ENCODE results near the gene RIBC2. TPM values are rescaled to one million over a fixed set of nuclear protein-coding genes. Genes with fewer than 3 reads are reported as not detected.

Gene RIBC2
- total RNA-seq, 1 experiment from 2014 or later, result not detected

GRCh38 chr22:45418770-45419138 is 5.3 kb downstream of the RIBC2 start:
- no peaks in the 10 kb centered on the region for H3K9me3 ChIP-seq (replicated peaks)
- no peaks in the 10 kb centered on the region for H3K36me3 ChIP-seq
- H3K4me1 ChIP-seq, result no peaks in the 10 kb centered on the region
- no peak overlapping the region for H3K27ac ChIP-seq
- no peaks in the 10 kb centered on the region for H3K27me3 ChIP-seq
- DNase-seq, result no peak
- H3K4me3 ChIP-seq, result no peak overlapping the region

GRCh38 chr22:45420011-45420410 is 6.5 kb downstream of the RIBC2 start:
- Histone ChIP-seq H3K4me1 (no peaks in the 10 kb centered on the region; the same call in 1 of the 2 replicates), H3K9me3 (replicated peaks) (no peaks in the 10 kb centered on the region), H3K27me3 (no peaks in the 10 kb centered on the region), H3K27ac (no peak overlapping the region), H3K36me3 (no peaks in the 10 kb centered on the region), H3K4me3 (no peak overlapping the region)
- DNase-seq, result no peak

- Histone ChIP-seq H3K4me1 (no peaks in the 10 kb centered on the region; the same call in 1 of the 2 replicates), H3K36me3 (no peaks in the 10 kb centered on the region), H3K27ac (no peak overlapping the region), H3K27me3 (no peaks in the 10 kb centered on the region), H3K4me3 (no peak overlapping the region), H3K9me3 (replicated peaks) (no peaks in the 10 kb centered on the region)
- no peak for DNase-seq
These were observed 7.0 kb downstream of the RIBC2 start for GRCh38 chr22:45420539-45420938.

GRCh38 chr22:45421349-45422055 is 8.0 kb downstream of the RIBC2 start:
- no peak for DNase-seq
- H3K4me3 ChIP-seq, result no peak overlapping the region
- no peak overlapping the region for H3K27ac ChIP-seq
- no peaks in the 10 kb centered on the region for H3K9me3 ChIP-seq (replicated peaks)
- H3K27me3 ChIP-seq, result no peaks in the 10 kb centered on the region
- no peaks in the 10 kb centered on the region for H3K36me3 ChIP-seq
- H3K4me1 ChIP-seq, result no peaks in the 10 kb centered on the region; the same call in 1 of the 2 replicates

GRCh38 chr22:45422237-45422983 is 8.9 kb downstream of the RIBC2 start:
- Histone ChIP-seq H3K27ac (no peak overlapping the region), H3K4me1 (no peaks in the 10 kb centered on the region; the same call in 1 of the 2 replicates), H3K9me3 (replicated peaks) (0 out of 2 replicates have a peak, but pooled peaks cover 2% of the 10 kb centered on the region), H3K27me3 (no peaks in the 10 kb centered on the region), H3K36me3 (no peaks in the 10 kb centered on the region), H3K4me3 (no peak overlapping the region)
- DNase-seq, result no peak

- Histone ChIP-seq H3K4me3 (no peak overlapping the region), H3K36me3 (no peaks in the 10 kb centered on the region), H3K9me3 (replicated peaks) (0 out of 2 replicates have a peak, but pooled peaks cover 2% of the 10 kb centered on the region), H3K27me3 (no peaks in the 10 kb centered on the region), H3K4me1 (no peaks in the 10 kb centered on the region; the same call in 1 of the 2 replicates), H3K27ac (no peak overlapping the region)
- no peak for DNase-seq
These were observed 10.0 kb downstream of the RIBC2 start for GRCh38 chr22:45423524-45423923.

- 0 out of 2 replicates have a peak, but pooled peaks cover 2% of the 10 kb centered on the region for H3K9me3 ChIP-seq (replicated peaks)
- H3K27me3 ChIP-seq, result no peaks in the 10 kb centered on the region
- DNase-seq, result peak; percentile 36 to 39
- H3K4me1 ChIP-seq, result no peaks in the 10 kb centered on the region; the same call in 1 of the 2 replicates
- no peaks in the 10 kb centered on the region for H3K36me3 ChIP-seq
- no peak overlapping the region for H3K4me3 ChIP-seq
- no peak overlapping the region for H3K27ac ChIP-seq
These were observed 10.8 kb downstream of the RIBC2 start for GRCh38 chr22:45424241-45424731.

GRCh38 chr22:45425101-45425500 is 11.6 kb downstream of the RIBC2 start:
- DNase-seq, result no peak
- Histone ChIP-seq H3K9me3 (replicated peaks) (0 out of 2 replicates have a peak, but pooled peaks cover 2% of the 10 kb centered on the region), H3K36me3 (no peaks in the 10 kb centered on the region), H3K4me3 (no peak overlapping the region), H3K4me1 (no peaks in the 10 kb centered on the region; the same call in 1 of the 2 replicates), H3K27ac (no peak overlapping the region), H3K27me3 (no peaks in the 10 kb centered on the region)

- Histone ChIP-seq H3K27ac (no peak overlapping the region), H3K9me3 (replicated peaks) (0 out of 2 replicates have a peak, but pooled peaks cover 2% of the 10 kb centered on the region), H3K4me1 (no peaks in the 10 kb centered on the region; the same call in 1 of the 2 replicates), H3K27me3 (no peaks in the 10 kb centered on the region), H3K4me3 (no peak overlapping the region), H3K36me3 (no peaks in the 10 kb centered on the region)
- no peak for DNase-seq
These were observed 12.2 kb downstream of the RIBC2 start for GRCh38 chr22:45425531-45426265.

- DNase-seq, result no peak
- Histone ChIP-seq H3K27ac (no peak overlapping the region), H3K27me3 (no peaks in the 10 kb centered on the region), H3K4me1 (no peaks in the 10 kb centered on the region; the same call in 1 of the 2 replicates), H3K36me3 (no peaks in the 10 kb centered on the region), H3K9me3 (replicated peaks) (0 out of 2 replicates have a peak, but pooled peaks cover 2% of the 10 kb centered on the region), H3K4me3 (no peak overlapping the region)
These were observed 12.9 kb downstream of the RIBC2 start for GRCh38 chr22:45426387-45426786.

- H3K27ac ChIP-seq, result no peak overlapping the region
- H3K36me3 ChIP-seq, result no peaks in the 10 kb centered on the region
- 0 out of 2 replicates have a peak, but pooled peaks cover 2% of the 10 kb centered on the region for H3K9me3 ChIP-seq (replicated peaks)
- DNase-seq, result no peak
- H3K4me3 ChIP-seq, result no peak overlapping the region
- no peaks in the 10 kb centered on the region for H3K27me3 ChIP-seq
- no peaks in the 10 kb centered on the region; the same call in 1 of the 2 replicates for H3K4me1 ChIP-seq
These were observed 13.6 kb downstream of the RIBC2 start for GRCh38 chr22:45427114-45427513.

- Histone ChIP-seq H3K36me3 (no peaks in the 10 kb centered on the region), H3K27me3 (no peaks in the 10 kb centered on the region), H3K4me1 (no peaks in the 10 kb centered on the region; the same call in 1 of the 2 replicates), H3K9me3 (replicated peaks) (0 out of 2 replicates have a peak, but pooled peaks cover 2% of the 10 kb centered on the region), H3K27ac (no peak overlapping the region), H3K4me3 (no peak overlapping the region)
- DNase-seq, result no peak
These were observed 15.2 kb downstream of the RIBC2 start for GRCh38 chr22:45428391-45429385.

- 0 out of 2 replicates have a peak, but pooled peaks cover 2% of the 10 kb centered on the region for H3K9me3 ChIP-seq (replicated peaks)
- H3K4me1 ChIP-seq, result no peaks in the 10 kb centered on the region; the same call in 1 of the 2 replicates
- H3K4me3 ChIP-seq, result no peak overlapping the region
- no peak overlapping the region for H3K27ac ChIP-seq
- no peaks in the 10 kb centered on the region for H3K36me3 ChIP-seq
- no peak for DNase-seq
- H3K27me3 ChIP-seq, result no peaks in the 10 kb centered on the region
These were observed 15.9 kb downstream of the RIBC2 start for GRCh38 chr22:45429424-45429823.

Measured in SJCRH30 (cell line).